ENCODE data around the gene MADCAM1. TPM values are rescaled to one million over a fixed set of nuclear protein-coding genes. Genes with fewer than 3 reads are reported as not detected.

The MADCAM1 gene
- total RNA-seq, 1 experiment from 2014 or later = 0.14 TPM

DNA sequence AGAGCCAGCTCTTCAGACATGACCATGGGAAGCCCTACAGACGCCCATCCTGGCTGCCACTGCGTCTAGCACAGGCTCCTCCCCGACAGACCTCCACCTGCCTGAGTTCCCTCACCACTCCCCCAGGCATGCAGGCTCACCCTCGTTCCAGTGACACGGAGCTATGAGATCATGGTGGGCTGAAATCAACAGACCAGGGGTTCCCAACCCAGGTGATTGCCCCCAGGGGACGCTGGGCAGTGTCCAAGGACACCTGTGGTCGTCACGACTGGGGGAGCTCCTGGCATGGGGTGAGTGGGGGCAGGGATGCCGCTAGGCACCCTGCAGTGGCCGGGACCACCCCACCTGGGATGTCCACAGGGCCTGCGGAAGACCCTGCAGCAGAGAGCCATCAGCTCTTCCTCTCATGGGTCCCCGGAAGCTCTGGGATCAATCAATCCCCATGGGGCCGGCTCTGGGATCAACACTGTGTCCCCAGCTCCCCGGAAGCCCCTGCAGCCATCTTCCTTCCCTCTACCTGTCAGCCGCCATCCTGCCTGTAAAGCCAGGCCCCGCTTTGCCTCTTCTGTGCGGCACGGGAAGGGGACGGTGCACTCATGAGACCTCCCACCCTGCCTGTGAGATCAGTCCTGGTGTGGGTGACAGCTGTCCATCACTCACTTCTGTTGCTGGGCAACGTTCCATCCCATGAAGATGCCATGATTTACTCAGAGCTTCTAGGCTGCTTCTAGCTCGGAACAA lies 12.8 kb upstream of the MADCAM1 start:
- in situ Hi-C loops (cut with HindIII; ENCODE audit: low sequenced_read_pairs) = no loop called here
- DNase-seq (ENCODE audit: low spot score) = no peak

DNA sequence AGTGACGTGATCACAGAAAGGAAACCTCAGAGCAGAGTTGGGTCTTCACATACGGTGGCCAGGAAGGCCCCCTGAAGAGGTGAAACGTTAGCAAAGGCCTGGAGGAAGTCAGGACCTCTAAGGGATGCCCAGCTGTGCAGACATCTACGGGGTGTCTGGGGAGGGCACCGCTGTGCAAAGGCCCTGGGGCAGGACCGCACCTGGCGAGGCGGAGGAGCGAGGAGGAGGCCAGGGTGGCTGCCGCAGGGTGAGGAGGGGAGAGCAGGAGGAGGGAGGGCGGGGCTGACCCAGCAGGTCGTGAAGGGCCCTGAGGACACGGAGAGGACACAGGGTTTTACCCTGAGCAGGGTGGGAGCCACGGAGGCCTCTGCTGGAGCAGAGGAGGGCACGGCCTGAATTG lies 11.8 kb upstream of the MADCAM1 start:
- DNase-seq (ENCODE audit: low spot score) = no peak
- in situ Hi-C loops (cut with HindIII; ENCODE audit: low sequenced_read_pairs) = no loop called here

DNA sequence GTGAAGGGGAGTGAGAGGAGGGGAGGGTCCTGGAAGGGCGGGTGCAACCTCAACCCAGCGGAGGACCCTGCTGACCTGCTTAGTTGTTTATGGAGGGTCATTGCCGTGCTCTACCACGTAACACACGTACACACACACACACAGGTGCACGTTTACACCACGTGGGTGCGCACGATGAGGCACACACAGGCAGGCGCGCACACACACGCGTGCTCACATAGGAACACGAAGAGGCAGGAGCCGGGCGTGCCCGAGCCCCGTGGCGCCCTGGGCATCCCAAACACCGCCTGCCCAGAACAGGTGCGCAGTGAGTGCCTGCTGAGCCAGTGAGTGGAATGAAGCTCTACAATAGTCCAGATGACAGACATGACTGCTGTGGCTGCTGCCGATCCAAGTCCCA lies 11.2 kb upstream of the MADCAM1 start:
- in situ Hi-C loops (cut with HindIII; ENCODE audit: low sequenced_read_pairs) = no loop called here
- no peak for DNase-seq (ENCODE audit: low spot score)

GRCh38 chr19:485583-486236 lies 10.6 kb upstream of the MADCAM1 start:
- in situ Hi-C loops (cut with HindIII; ENCODE audit: low sequenced_read_pairs) = no loop called here

DNA sequence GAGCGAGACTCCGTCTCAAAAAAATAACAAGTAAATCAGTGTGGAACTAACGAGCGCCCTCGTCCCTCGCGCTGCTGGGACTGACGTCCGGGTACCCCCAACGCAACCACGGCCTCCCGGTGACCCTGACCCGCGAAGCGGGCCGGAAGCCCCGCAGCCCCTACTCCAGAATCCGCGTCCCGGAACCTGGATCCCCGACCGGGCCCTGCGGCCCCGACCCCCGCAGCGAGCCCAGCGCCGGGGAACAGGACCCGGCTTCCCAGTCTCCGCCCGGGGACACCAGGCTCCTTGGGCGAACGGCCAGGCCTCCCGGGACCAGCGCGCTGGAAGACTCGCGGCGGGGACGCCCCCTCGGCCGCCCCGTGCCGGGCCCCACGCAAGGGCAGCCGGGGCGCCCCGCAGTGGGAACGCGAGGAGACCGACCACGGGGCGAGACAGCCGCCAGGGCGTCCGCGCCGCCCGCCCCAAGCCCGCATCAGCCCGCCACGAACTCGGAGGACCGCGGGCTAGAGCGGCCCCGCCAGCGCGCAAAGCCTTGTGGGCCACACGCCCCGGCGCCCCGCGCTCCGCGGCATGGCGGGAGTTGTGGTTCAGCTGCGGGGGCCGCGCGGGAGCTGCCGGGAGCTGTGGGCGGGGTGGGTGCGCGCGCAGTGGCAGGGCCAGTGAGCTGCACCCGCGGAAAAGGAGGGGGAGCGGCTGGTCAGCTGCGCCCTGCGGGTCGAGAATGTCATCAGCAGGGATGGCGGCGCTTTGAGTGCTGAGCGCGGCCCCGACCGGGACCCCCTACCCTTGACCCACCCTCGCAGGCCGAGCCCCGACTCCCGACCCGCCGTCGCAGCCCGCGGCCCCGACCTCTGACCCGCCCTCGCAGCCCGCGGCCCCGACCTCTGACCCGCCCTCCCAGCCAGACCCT lies 7.5 kb upstream of the MADCAM1 start:
- in situ Hi-C loops (cut with HindIII; ENCODE audit: low sequenced_read_pairs) = no loop called here
- DNase-seq (ENCODE audit: low spot score) = peak; percentile 88

More at GRCh38 chr19:485583-486236, 10.6 kb upstream of the MADCAM1 start:
- DNase-seq (ENCODE audit: low spot score) = peak; percentile 33

- in situ Hi-C loops (cut with HindIII; ENCODE audit: low sequenced_read_pairs) = no loop called here
- peak; percentile 35 for DNase-seq (ENCODE audit: low spot score)
Measured at GRCh38 chr19:489418-490196, 6.7 kb upstream of the MADCAM1 start.

DNA sequence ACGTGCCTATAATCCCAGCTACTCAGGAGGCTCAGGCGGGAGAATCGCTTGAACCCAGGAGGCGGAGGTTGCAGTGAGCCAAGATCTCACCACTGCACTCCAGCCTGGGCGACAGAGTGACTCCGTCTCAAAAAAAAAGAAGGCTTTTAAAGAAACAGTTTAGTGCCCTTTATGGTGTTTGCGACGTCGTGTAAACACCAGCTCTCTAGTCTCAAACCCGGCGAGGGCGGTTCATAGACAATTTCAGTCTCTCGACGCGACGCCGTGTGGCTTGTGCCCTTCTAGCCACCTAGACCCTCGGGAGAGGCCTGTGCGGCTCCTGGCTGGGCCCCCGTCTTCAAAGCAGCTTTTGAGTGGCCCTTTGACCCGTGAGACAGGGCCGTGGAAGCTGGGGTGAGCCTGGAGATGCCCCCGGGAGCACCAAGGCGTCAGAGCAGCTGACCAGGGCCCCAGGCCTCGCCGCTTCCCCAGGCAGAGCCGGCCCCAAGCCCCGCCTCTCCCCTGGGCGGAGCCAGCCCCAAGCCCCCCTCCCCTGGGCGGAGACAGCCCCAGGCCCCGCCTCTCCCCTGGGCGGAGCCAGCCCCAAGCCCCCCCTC lies 5.0 kb upstream of the MADCAM1 start:
- in situ Hi-C loops (cut with HindIII; ENCODE audit: low sequenced_read_pairs) = no loop called here

GRCh38 chr19:492091-492531 lies 4.2 kb upstream of the MADCAM1 start:
- in situ Hi-C loops (cut with HindIII; ENCODE audit: low sequenced_read_pairs) = no loop called here
- DNase-seq (ENCODE audit: low spot score) = no peak

More for the DNA sequence above, 5.0 kb upstream of the MADCAM1 start:
- no peak for DNase-seq (ENCODE audit: low spot score)

GRCh38 chr19:493391-494170 lies 2.7 kb upstream of the MADCAM1 start:
- DNase-seq (ENCODE audit: low spot score) = no peak
- in situ Hi-C loops (cut with HindIII; ENCODE audit: low sequenced_read_pairs) = no loop called here

DNA sequence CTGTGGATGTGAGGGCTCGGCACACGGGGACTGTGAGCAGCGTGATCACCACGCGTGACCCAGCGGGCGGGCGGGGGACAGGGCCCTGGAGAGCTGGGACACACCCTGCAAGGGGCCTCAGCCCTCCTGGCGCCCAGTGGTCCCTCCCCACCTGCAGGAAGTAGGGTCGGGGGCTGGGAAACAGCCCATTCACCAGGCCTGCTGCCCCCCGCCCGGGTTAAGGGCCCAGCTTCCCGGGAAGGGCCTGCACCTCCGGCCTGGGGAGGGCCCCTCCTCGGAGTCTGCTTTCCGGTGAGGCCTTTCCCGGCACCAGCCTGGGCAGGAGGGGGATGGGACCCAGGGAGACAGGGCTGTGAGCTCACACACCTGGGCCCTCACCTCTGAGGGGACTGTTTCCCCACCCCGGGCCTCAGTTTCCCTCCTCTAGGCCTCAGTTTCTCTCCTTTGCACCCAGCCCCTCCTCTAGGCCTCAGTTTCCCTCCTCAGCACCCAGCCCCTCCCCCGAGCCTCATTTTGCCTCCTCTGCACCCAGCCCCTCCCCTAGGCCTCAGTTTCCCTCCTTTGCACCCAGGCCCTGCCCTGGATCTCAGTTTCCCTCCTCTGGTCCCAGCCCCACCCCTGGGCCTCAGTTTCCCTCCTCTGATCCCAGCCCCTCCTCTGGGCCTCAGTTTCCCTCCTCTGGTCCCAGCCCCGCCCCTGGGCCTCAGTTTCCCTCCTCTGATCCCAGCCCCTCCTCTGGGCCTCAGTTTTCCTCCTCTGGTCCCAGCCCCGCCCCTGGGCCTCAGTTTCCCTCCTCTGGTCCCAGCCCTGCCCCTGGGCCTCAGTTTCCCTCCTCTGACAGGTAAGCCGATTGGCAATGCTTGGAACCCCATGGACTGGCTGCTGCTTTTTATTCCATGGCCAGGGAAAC lies 1.9 kb upstream of the MADCAM1 start:
- no peak for DNase-seq (ENCODE audit: low spot score)
- in situ Hi-C loops (cut with HindIII; ENCODE audit: low sequenced_read_pairs) = no loop called here

DNA sequence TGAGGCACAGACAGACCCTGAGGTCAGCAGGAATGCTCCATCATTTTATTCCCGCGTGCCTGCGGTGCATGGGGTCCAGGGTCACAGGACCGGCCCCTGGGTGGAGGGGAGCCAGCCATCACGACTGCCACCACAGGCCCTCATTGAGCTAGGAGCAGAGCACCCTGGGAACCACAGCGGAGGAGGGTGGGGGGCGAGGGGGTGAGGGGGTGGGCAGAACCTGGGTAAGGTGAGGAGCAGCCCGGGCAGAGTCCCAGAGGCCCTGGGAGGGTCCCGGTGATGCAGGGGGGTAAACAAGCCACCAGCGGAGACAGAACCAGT lies 1.2 kb upstream of the MADCAM1 start:
- in situ Hi-C loops (cut with HindIII; ENCODE audit: low sequenced_read_pairs) = no loop called here
- DNase-seq (ENCODE audit: low spot score) = no peak

- DNase-seq (ENCODE audit: low spot score) = peak; percentile 65
- in situ Hi-C loops (cut with HindIII; ENCODE audit: low sequenced_read_pairs) = no loop called here
Measured at GRCh38 chr19:495402-496111, 729 bp upstream of the MADCAM1 start.

- DNase-seq (ENCODE audit: low spot score) = no peak
- in situ Hi-C loops (cut with HindIII; ENCODE audit: low sequenced_read_pairs) = no loop called here
Measured at GRCh38 chr19:496986-497385, 700 bp downstream of the MADCAM1 start.

- in situ Hi-C loops (cut with HindIII; ENCODE audit: low sequenced_read_pairs) = no loop called here
- no peak for DNase-seq (ENCODE audit: low spot score)
Measured at GRCh38 chr19:497491-497868, 1.2 kb downstream of the MADCAM1 start.

- in situ Hi-C loops (cut with HindIII; ENCODE audit: low sequenced_read_pairs) = no loop called here
- DNase-seq (ENCODE audit: low spot score) = peak; percentile 38
Measured at GRCh38 chr19:497869-498510, 1.7 kb downstream of the MADCAM1 start.

GRCh38 chr19:498511-498891 lies 2.2 kb downstream of the MADCAM1 start:
- DNase-seq (ENCODE audit: low spot score) = no peak
- in situ Hi-C loops (cut with HindIII; ENCODE audit: low sequenced_read_pairs) = no loop called here
